NCI-H460 (cell line): Measurements from ENCODE around the gene PDZD7. TPM values are rescaled to one million over a fixed set of nuclear protein-coding genes. Genes with fewer than 3 reads are reported as not detected.

Experiments used
- DNase-seq: peaks from one replicate; pipeline ENCODE4 v3.0.0-alpha.2; 2016; ENCODE audit warnings: low read depth; ENCODE audit errors: extremely low read depth
- total RNA-seq: library from RNA; depleted of rRNA; stranded (reverse); fragments of >200 nt; shearing (Covaris generic); gene quantifications from 2 replicates; pipeline ENCODE4 v1.2.3, GENCODE V29; 2014

PDZD7 gene
- total RNA-seq, 1 experiment from 2014 or later, result 0.52 TPM

GRCh38 chr10:101007099-101007711 lies 23.7 kb downstream of the PDZD7 start:
- DNase-seq, result no peak

DNA sequence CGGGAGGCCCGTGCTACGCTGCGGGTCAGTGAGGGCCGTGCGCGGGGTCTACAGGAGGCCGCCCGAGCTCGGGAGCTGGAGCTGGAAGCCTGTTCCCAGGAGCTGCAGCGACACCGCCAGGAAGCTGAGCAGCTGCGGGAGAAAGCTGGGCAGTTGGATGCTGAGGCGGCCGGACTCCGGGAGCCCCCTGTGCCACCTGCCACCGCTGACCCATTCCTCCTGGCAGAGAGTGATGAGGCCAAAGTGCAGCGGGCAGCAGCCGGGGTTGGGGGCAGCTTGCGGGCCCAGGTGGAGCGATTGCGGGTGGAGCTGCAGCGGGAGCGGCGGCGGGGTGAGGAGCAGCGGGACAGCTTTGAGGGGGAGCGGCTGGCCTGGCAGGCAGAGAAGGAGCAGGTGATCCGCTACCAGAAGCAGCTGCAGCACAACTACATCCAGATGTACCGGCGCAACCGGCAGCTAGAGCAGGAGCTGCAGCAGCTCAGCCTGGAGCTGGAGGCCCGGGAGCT lies 24.3 kb downstream of the PDZD7 start:
- no peak for DNase-seq

DNA sequence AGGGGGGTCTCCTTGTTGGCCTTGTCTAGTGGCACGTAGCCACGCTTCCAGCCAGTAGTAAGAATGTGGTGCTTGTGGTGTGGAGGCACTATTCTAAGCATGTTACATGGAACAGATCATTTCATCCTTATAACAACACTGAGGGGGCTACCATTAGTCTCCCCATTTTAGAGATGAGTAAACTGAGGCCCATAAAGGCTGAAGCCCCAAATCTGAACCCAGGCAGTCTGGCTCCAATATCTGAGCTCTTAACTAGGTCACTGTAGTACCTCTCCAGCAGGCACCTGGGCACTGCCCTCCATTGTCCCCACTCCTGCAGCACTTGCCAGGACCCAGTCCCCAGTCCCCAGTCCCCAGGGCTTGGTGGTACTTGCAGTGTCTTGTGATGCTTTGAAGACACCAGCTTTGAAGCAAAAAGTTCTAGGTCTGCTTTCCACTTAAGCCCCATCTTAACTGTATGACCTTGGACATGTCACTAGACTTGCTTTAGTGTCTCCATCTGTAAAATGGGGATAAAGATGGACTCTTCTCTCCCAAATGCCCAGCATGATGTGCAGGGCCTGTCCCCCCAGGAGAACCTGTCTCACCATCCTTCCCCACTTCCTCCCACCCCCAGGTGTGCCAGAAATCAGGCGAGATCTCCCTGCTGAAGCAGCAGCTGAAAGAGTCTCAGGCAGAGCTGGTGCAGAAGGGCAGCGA lies 24.9 kb downstream of the PDZD7 start:
- no peak for DNase-seq

GRCh38 chr10:101005361-101005760 lies 25.6 kb downstream of the PDZD7 start:
- DNase-seq, result no peak

DNA sequence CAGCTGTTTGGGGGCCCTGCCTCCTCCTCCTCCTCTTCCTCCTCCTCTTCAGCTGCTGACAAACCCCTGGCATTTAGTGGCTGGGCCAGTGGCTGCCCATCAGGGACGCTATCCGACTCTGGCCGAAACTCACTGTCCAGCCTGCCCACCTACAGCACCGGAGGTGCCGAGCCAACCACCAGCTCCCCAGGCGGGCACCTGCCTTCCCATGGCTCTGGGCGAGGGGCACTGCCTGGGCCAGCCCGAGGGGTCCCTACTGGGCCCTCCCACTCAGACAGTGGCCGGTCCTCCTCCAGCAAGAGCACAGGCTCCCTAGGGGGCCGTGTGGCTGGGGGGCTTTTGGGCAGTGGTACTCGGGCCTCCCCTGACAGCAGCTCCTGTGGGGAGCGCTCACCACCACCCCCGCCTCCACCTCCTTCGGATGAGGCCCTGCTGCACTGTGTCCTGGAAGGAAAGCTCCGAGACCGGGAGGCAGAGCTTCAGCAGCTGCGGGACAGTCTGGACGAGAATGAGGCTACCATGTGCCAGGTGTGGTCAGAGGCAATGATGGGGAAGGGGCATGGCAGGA lies 27.2 kb downstream of the PDZD7 start:
- DNase-seq, result no peak

DNA sequence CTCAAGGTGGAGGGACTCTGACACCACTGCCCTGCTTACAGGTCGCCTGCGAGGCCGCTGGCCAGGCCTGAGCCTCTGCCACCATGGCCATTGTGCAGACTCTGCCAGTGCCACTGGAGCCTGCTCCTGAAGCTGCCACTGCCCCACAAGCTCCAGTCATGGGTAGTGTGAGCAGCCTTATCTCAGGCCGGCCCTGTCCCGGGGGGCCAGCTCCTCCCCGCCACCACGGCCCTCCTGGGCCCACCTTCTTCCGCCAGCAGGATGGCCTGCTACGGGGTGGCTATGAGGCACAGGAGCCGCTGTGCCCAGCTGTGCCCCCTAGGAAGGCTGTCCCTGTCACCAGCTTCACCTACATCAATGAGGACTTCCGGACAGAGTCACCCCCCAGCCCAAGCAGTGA lies 28.5 kb downstream of the PDZD7 start:
- no peak for DNase-seq

DNA sequence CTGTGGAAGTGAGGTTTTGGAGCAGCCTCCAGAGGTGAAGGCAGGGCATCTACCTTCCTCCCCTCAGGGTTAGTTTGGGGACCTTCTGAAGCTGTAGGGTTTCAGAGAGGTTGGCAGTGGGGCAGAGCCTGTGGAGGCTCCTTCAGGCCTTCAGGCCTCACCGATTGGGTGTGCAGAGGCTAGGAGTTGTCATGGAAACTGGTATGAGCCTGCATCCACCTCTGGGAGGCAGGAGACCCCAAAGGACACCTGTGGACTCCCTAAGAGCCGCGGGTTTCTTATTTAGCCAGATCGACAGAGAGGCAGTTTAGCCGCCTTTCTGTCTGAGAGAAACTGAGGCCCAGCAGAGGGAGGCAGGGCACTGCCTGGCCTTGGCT lies 29.3 kb downstream of the PDZD7 start:
- no peak for DNase-seq

DNA sequence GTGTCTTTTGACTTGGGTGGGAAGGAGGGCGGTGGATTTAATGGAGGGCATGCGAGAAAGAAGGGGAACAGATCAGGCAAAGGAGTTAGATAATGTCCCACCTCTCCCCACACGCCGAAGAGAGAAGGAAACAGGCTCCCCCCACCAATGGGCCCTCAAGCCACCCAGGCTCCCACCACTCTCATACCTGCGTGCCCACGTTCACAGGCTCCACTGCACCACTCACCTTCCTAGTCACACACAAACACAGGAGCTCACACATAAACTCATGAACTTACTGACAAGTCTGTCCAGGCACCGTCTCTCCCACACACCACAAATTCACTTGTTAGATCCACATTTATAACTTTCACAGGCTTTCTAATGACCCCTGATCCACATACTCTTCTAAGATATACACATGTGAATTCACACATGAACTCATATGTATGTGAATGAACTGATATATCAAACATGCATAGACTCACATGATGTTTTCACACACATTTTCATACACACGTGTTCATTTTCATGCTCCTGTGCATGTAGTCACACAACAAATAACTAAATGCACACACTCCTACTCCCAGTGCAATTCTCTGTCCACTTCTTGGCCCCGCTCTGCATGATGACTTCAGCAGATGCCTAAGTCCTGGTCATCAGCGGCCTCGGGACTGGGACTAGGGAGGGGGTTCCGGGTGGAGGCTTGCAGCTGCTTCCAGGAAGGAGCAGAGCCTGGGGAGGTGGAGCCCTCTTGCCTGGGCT lies 29.8 kb downstream of the PDZD7 start:
- DNase-seq, result no peak

DNA sequence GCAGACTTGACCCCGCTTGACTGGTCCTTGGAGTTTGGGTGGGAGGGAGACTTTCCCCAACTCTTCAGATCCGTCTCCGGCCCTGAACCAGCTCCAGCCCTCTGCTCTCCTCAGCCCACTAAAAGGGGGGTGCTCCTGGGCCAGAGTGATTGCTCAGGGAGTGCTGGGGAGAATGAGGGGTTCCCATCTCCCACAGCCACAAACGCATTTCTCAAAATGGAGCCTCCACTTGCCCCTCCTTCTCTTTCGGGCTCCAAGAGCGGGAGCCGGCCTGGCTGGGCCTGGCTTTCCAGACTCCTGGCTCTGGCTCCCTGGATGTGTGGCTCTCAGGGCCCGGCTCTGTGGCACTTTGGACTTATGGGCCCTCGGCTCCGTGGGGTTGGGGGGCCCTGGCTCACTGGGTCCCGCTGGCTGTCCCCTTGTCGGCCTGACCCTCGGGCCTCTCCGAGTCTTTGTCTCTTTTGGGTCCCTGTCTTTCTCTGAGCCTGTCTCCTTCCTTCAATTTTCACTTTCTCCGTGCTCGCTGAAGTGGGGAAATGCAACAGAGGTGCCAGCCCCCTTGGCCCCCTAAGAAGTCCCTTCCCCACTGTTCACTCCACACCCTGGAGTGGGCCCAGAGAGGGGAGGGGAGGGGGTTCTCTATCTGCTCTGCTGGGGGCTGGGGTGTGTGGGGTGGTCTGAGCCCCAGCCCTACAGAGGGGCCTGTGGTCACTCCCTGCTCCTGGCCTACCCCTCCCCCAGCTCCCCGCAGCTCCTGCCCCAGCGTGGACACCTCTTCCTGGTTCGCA lies 30.6 kb downstream of the PDZD7 start:
- DNase-seq, result no peak

DNA sequence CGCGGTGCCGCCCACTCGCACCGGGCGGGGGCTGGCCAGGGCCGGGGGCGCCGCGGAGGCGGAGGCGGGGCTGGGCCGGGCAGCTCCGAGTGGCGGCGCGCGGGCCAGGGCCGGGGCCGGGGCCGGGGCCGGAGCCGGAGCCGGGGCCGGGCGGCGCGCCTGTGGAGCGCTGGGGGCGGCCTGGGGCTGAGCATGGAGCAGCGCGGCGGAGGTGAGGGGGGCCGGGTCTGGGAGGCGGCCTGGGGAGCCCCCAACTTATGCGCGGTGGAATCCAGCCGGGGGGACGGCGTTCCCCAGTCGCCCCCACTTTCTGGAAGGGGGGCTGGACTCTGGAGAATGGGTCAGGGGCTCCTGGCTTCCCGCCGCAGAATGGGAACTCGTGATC lies 31.2 kb downstream of the PDZD7 start, which contains the start of gene LZTS2:
LZTS2 (plus strand) TSS at position 67 of the 385 bp plus-strand sequence. CDS start 2,731 bp downstream, outside the sequence.
- no peak for DNase-seq

GRCh38 chr10:100998991-100999741 lies 31.8 kb downstream of the PDZD7 start:
- peak; percentile 56 for DNase-seq

DNA sequence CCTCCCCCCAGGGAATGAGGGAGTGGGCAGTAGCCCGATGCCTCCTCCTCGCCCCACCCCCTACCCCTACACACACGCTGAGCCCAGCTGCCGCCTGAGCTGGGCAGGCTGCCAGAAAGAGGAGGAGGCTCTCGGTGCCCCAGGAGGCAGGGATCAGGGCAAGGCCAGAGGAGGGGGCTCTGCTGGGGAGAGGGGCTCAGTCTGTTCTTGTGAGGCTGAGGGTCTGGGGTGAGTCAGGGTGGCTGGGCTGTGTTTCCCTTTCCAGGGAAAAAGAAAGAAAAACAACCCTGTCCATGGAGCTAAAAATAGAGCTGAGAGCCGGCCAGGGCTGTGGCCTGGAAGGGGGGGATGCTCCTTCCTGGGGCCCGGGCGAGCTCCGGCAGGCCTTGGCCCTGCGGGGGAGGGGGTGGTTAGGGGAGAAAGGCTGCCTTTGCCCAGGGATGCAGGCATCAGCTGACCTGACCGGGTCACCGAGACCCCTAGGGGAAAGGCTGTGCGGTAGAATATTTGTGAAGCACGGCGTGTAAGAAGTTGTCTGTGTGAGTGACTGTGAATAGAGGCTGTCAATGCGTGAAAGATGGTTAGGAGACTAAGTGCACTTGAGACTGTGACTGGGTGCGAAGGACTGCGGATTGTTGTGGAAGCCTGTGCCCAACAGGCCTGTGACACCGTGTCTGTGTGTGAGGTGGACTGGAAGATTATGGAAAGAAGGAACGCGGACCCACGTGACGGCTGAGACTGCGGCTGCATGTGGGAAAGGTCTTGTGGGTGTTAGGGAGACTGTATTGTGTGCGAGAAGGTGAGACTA lies 32.5 kb downstream of the PDZD7 start:
- peak; percentile 73 for DNase-seq

GRCh38 chr10:100997360-100998182 lies 33.4 kb downstream of the PDZD7 start:
- DNase-seq, result peak; percentile 72

DNA sequence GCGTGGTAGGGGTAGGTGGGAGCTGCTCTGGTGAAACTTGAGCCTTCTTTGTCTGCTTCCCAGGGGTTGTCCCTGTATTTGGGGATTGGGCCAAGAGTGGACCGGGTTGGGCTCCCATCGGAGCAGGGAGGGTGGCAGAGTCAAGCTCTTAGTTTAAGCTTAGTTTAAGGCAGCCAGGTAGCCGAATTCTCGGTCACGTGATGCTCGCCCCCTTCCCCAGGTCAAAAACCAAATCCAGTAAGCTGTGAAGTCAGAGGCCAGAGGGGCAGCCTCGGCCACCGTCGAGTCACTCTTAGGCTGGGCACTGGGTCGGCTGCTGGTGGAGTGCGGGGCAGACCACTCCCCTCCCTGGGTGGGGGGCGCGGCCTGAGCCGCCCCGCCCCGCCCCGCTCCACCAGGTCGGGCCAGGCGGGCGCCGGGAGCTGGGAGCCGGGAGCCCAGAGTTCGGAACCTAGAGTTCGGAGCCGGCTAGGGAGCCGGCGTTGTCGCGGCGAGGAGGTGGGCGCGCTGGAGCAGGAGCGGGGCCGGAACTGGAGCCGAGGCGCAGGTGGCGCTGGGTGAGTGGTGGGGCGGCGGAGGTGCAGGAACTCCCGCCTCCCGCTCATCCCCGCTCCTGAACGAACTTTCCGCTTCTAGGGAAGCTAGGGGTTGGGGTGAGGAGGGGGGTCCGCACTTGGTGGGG lies 34.1 kb downstream of the PDZD7 start:
- no peak for DNase-seq

DNA sequence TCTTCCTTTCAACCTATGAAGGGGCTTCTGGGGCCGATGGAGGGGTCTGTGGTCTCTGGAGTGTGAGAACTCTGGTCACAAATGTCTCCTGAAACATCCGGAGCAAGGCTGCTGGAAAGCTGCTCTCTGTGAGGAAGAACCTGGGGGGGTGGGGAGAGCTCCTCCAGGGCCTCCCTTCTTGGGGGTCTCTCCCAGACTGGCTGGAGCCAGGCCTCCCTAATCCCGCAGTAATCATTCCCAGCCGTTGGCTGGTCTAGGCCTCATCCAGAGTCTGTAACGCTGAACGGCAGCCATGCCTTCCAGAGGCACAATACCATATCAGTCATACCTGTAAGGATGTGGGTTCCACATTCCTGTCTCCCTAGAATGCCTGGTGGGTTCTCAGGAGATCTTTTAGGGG lies 35.7 kb downstream of the PDZD7 start:
- no peak for DNase-seq

- no peak for DNase-seq
Observed at GRCh38 chr10:100993986-100994708, 36.8 kb downstream of the PDZD7 start.

DNA sequence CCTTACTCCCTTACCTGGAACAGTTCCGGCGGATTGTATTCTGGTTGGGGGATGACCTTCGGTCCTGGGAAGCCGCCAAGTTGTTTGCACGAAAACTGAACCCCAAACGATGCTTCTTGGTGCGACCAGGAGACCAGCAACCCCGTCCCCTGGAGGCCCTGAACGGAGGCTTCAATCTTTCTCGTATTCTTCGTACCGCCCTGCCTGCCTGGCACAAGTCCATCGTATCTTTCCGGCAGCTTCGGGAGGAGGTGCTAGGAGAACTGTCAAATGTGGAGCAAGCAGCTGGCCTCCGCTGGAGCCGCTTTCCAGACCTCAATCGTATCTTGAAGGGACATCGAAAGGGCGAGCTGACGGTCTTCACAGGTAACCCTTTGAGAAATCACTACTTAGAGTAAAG lies 41.8 kb downstream of the PDZD7 start:
- DNase-seq, result no peak
